Loucy (cell line): ENCODE results near the gene FKBP1A.

Experiments
- H2AFZ ChIP-seq: fragments of 200-600 bp; sonication (generic); 2 replicates; pipeline ENCODE4 v1.6.0; 2016; ENCODE audit warnings: antibody characterized with exemption, mild to moderate bottlenecking, low read length, moderate library complexity
- H3F3A ChIP-seq: fragments of 200-600 bp; 2 replicates; pipeline ENCODE4 v1.6.0; 2016; ENCODE audit warnings: antibody characterized with exemption, low read depth, mild to moderate bottlenecking
- H3K27me3 ChIP-seq: fragments of 200-600 bp; sonication (generic); 2 replicates; pipeline ENCODE4 v1.6.1; 2014; ENCODE audit warnings: low read length, mild to moderate bottlenecking; ENCODE audit not compliant: insufficient read depth, poor library complexity, severe bottlenecking
- H3K36me3 ChIP-seq: fragments of 200-600 bp; sonication (generic); 2 replicates; pipeline ENCODE4 v1.6.1; 2016; ENCODE audit warnings: low read length; ENCODE audit not compliant: insufficient read depth
- H3K4me1 ChIP-seq: fragments of 200-600 bp; sonication (generic); 2 replicates; pipeline ENCODE4 v1.5.1; 2014; ENCODE audit warnings: low read length, mild to moderate bottlenecking; ENCODE audit not compliant: insufficient read depth, poor library complexity, severe bottlenecking
- H3K4me2 ChIP-seq: fragments of 200-600 bp; sonication (generic); 2 replicates; pipeline ENCODE4 v1.6.0; 2014; ENCODE audit warnings: antibody characterized with exemption, low read length, low read depth, mild to moderate bottlenecking; ENCODE audit not compliant: poor library complexity, severe bottlenecking
- H3K4me3 ChIP-seq: fragments of 200-600 bp; sonication (generic); 2 replicates; pipeline ENCODE4 v1.5.1; 2014; ENCODE audit warnings: low read length, mild to moderate bottlenecking, mixed read lengths; ENCODE audit not compliant: poor library complexity, severe bottlenecking
- H3K79me2 ChIP-seq: fragments of 200-600 bp; sonication (generic); 2 replicates; pipeline ENCODE4 v1.6.1; 2014; ENCODE audit warnings: low read length; ENCODE audit not compliant: insufficient read depth
- H3K9ac ChIP-seq: fragments of 200-600 bp; sonication (generic); 2 replicates; pipeline ENCODE4 v1.6.0; 2014; ENCODE audit warnings: mild to moderate bottlenecking, low read depth, low read length, moderate library complexity; ENCODE audit not compliant: poor library complexity, severe bottlenecking
- H3K9me2 ChIP-seq: fragments of 200-600 bp; sonication (generic); replicated peaks from 2 replicates; pipeline ENCODE4 v1.6.1; 2016; ENCODE audit warnings: low read depth, low read length, mixed read lengths
- H3K9me3 ChIP-seq: fragments of 200-600 bp; sonication (generic); 2 replicates; pipeline ENCODE4 v1.6.1; 2014; ENCODE audit warnings: mild to moderate bottlenecking, antibody characterized with exemption, low read length, low read depth; ENCODE audit not compliant: insufficient read depth
- H4K20me1 ChIP-seq: fragments of 200-600 bp; sonication (generic); 2 replicates; pipeline ENCODE4 v1.6.0; 2014; ENCODE audit warnings: antibody characterized with exemption, low read length, mild to moderate bottlenecking; ENCODE audit not compliant: insufficient read depth, poor library complexity, severe bottlenecking
- CTCF ChIP-seq: fragments of 200-600 bp; sonication (generic); conservative IDR thresholded peaks from 2 replicates; pipeline ENCODE4 v1.5.1; 2014; ENCODE audit warnings: mild to moderate bottlenecking, antibody characterized with exemption, low read length
- EZH2phosphoT487 ChIP-seq: fragments of 200-600 bp; IDR thresholded peaks from 2 replicates; pipeline ENCODE4 v1.6.1; 2018; ENCODE audit warnings: antibody characterized with exemption, mild to moderate bottlenecking, moderate library complexity, borderline replicate concordance

Gene FKBP1A

GRCh38 chr20:1327241-1327653 lies 65.6 kb downstream of the FKBP1A start:
- Histone ChIP-seq H3K9me3 (no peaks in the 10 kb centered on the region), H4K20me1 (no peaks in the 10 kb centered on the region), H3K9ac (peak overlapping the region; percentile 99), H3K4me2 (peak overlapping the region; percentile 98), H3K36me3 (no peaks in the 10 kb centered on the region), H3K9me2 (no peaks in the 10 kb centered on the region), H3F3A (no peaks in the 10 kb centered on the region), H3K4me1 (peaks cover 58% of the 10 kb centered on the region), H3K27me3 (no peaks in the 10 kb centered on the region), H3K4me3 (peak overlapping the region; percentile 97), H3K79me2 (peaks cover 31% of the 10 kb centered on the region), H2AFZ (no peak overlapping the region)
- TF ChIP-seq CTCF (no peak), EZH2phosphoT487 (no peak)

- H4K20me1 ChIP-seq: no peaks in the 10 kb centered on the region
- peak overlapping the region; percentile 97 for H3K4me3 ChIP-seq
- H3K9ac ChIP-seq: peak overlapping the region; percentile 99
- H3K36me3 ChIP-seq: no peaks in the 10 kb centered on the region
- no peaks in the 10 kb centered on the region for H3K27me3 ChIP-seq
- peaks cover 31% of the 10 kb centered on the region for H3K79me2 ChIP-seq
- H3K9me2 ChIP-seq: no peaks in the 10 kb centered on the region
- peaks cover 58% of the 10 kb centered on the region for H3K4me1 ChIP-seq
- peak overlapping the region; percentile 98 for H3K4me2 ChIP-seq
- TF ChIP-seq CTCF (no peak), EZH2phosphoT487 (no peak)
- no peaks in the 10 kb centered on the region for H3F3A ChIP-seq
- H2AFZ ChIP-seq: no peak overlapping the region
- no peaks in the 10 kb centered on the region for H3K9me3 ChIP-seq
Observed at GRCh38 chr20:1326031-1326930, 66.6 kb downstream of the FKBP1A start.

- peak overlapping the region; percentile 92 for H2AFZ ChIP-seq
- peak overlapping the region; percentile 99 for H3K9ac ChIP-seq
- no peaks in the 10 kb centered on the region for H3F3A ChIP-seq
- no peaks in the 10 kb centered on the region for H3K27me3 ChIP-seq
- H3K4me2 ChIP-seq: peak overlapping the region; percentile 98
- no peaks in the 10 kb centered on the region for H3K9me2 ChIP-seq
- H3K4me1 ChIP-seq: peaks cover 56% of the 10 kb centered on the region
- peak overlapping the region; percentile 97 for H3K4me3 ChIP-seq
- H3K79me2 ChIP-seq: peaks cover 31% of the 10 kb centered on the region
- no peaks in the 10 kb centered on the region for H3K36me3 ChIP-seq
- TF ChIP-seq CTCF (no peak), EZH2phosphoT487 (no peak)
- H3K9me3 ChIP-seq: no peaks in the 10 kb centered on the region
- H4K20me1 ChIP-seq: no peaks in the 10 kb centered on the region
Observed at GRCh38 chr20:1325173-1326030, 67.5 kb downstream of the FKBP1A start.
